ENCODE results near the gene ACTR3C. TPM values are rescaled to one million over a fixed set of nuclear protein-coding genes. Genes with fewer than 3 reads are reported as not detected.
A peak's percentile ranks its signal among the peaks of the same experiment; 100 is the strongest.

ACTR3C gene
- total and polyA plus RNA-seq, 10 of the 15 experiments (the other 5 are each of a cell fraction or from before 2014, with no cell fraction given) = 2.0 to 10.2 (median 6.3) TPM

- no peak overlapping the region; the same call in 1 of the 2 replicates for H3K4me3 ChIP-seq
- no peaks in the 10 kb centered on the region for H3K27me3 ChIP-seq (replicated peaks in 1 of 2; ENCODE audit: control insufficient read depth in 2 of 2, insufficient read depth in 2 of 2, low read length in 1 of 2)
- SMC1A ChIA-PET (ENCODE audit: uncharacterized antibody, unreplicated experiment) = interaction anchor here (0.7 to 6.5 kb wide), 13 partner anchors 9 to 399 kb away, joined by 3 to 48 read pairs (median 8); a partner anchor contains a TSS
- in situ Hi-C loops (cut with MboI) (no loop called here), intact Hi-C loops (cut with micrococcal nuclease; ENCODE audit: unreplicated experiment) (loop anchor here (1.0 to 5.0 kb wide), 2 partner anchors 9 to 35 kb away; partner anchors contain the start of genes ACTR3C and LRRC61)
- RAD21 ChIA-PET (ENCODE audit: unreplicated experiment) = interaction anchor here (0.9 to 4.7 kb wide), 6 partner anchors 9 to 62 kb away, joined by 3 to 26 read pairs (median 12); a partner anchor contains a TSS
- no peak for DNase-seq (ENCODE audit: low read depth, low spot score)
- H3K4me1 ChIP-seq (ENCODE audit: control insufficient read depth, insufficient read depth, low read length) = peaks cover 20% of the 10 kb centered on the region
- peak overlapping the region; percentile 40 for H3K4me2 ChIP-seq (ENCODE audit: control insufficient read depth, insufficient read depth)
- ATAC-seq = peak; percentile 74
- no peaks in the 10 kb centered on the region for H4K20me1 ChIP-seq (ENCODE audit: control insufficient read depth, insufficient read depth)
- TF ChIP-seq CREB1 (IDR thresholded peaks at IDR 0.05; ENCODE audit: low read depth) = 0 out of 2 replicates have a peak, but pooled peaks have one; percentile 11
- peak; percentile 50 for TF ChIP-seq RUNX3 (IDR thresholded peaks at IDR 0.05; ENCODE audit: low read length)
- peak; percentile 76 for TF ChIP-seq NR2C1 (IDR thresholded peaks at IDR 0.05)
- TF ChIP-seq IKZF1 (conservative IDR thresholded peaks at IDR 0.05) = 0 out of 2 replicates have a peak, but pooled peaks have one; percentile 16
- 0 out of 2 replicates have a peak, but pooled peaks have one; percentile 12 for TF ChIP-seq MTA2 (IDR thresholded peaks at IDR 0.05; ENCODE audit: low read depth)
- TF ChIP-seq IKZF2 (IDR thresholded peaks at IDR 0.05) = peak in 1 of 2 experiments; percentile 21; a peak in 1 of 4 replicates
- TF ChIP-seq CHD4 (IDR thresholded peaks at IDR 0.05) = no peak
- peak; percentile 11 for TF ChIP-seq RELA (IDR thresholded peaks at IDR 0.05; ENCODE audit: borderline replicate concordance, partially characterized antibody)
- no peak for TF ChIP-seq SP1 (IDR thresholded peaks at IDR 0.05; ENCODE audit: low read depth, low read length)
- TF ChIP-seq POU2F2 (IDR thresholded peaks at IDR 0.05; ENCODE audit: borderline replicate concordance, low read depth, low read length) = no peak
- TF ChIP-seq TCF12 (IDR thresholded peaks at IDR 0.05; ENCODE audit: low read depth, low read length) = no peak
- TF ChIP-seq, protein P1, sequence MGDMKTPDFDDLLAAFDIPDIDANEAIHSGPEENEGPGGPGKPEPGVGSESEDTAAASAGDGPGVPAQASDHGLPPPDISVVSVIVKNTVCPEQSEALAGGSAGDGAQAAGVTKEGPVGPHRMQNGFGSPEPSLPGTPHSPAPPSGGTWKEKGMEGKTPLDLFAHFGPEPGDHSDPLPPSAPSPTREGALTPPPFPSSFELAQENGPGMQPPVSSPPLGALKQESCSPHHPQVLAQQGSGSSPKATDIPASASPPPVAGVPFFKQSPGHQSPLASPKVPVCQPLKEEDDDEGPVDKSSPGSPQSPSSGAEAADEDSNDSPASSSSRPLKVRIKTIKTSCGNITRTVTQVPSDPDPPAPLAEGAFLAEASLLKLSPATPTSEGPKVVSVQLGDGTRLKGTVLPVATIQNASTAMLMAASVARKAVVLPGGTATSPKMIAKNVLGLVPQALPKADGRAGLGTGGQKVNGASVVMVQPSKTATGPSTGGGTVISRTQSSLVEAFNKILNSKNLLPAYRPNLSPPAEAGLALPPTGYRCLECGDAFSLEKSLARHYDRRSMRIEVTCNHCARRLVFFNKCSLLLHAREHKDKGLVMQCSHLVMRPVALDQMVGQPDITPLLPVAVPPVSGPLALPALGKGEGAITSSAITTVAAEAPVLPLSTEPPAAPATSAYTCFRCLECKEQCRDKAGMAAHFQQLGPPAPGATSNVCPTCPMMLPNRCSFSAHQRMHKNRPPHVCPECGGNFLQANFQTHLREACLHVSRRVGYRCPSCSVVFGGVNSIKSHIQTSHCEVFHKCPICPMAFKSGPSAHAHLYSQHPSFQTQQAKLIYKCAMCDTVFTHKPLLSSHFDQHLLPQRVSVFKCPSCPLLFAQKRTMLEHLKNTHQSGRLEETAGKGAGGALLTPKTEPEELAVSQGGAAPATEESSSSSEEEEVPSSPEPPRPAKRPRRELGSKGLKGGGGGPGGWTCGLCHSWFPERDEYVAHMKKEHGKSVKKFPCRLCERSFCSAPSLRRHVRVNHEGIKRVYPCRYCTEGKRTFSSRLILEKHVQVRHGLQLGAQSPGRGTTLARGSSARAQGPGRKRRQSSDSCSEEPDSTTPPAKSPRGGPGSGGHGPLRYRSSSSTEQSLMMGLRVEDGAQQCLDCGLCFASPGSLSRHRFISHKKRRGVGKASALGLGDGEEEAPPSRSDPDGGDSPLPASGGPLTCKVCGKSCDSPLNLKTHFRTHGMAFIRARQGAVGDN (IDR thresholded peaks at IDR 0.05) = peak; percentile 97
- TF ChIP-seq TCF3 (IDR thresholded peaks at IDR 0.05; ENCODE audit: borderline replicate concordance, insufficient read depth, low read depth, low read length) = 0 out of 2 replicates have a peak, but pooled peaks have one; percentile 42
- H3K27ac ChIP-seq (ENCODE audit: control insufficient read depth, insufficient read depth) = peak overlapping the region; percentile 36; the same call in 1 of the 2 replicates
- no TSS peak for BruUV-seq (replicated peaks)
- H2AFZ ChIP-seq (ENCODE audit: control insufficient read depth, low read depth, low read length) = peak overlapping the region; percentile 91
- FAIRE-seq = peak; percentile 91
- H3K9ac ChIP-seq (ENCODE audit: control insufficient read depth, insufficient read depth, low read length) = no peak overlapping the region; the same call in 1 of the 2 replicates
- H3K36me3 ChIP-seq (ENCODE audit: control insufficient read depth in 2 of 2, insufficient read depth in 2 of 2, low read length in 1 of 2) = no peaks in the 10 kb centered on the region
- WGBS (ENCODE audit: insufficient coverage, insufficient replicate concordance, low lambda C conversion rate, missing lambda C conversion rate) = 6% methylated on average over 9 of the region's 9 CpGs
- no peaks in the 10 kb centered on the region for H3K9me3 ChIP-seq (replicated peaks; ENCODE audit: control insufficient read depth, insufficient read depth, low read length)
- H3K79me2 ChIP-seq (ENCODE audit: control insufficient read depth, insufficient read depth, low read length) = no peaks in the 10 kb centered on the region
- POLR2A ChIA-PET = interaction anchor here (0.6 to 1.5 kb wide), 5 partner anchors 9 to 49 kb away, joined by 3 to 6 read pairs (median 5); partner anchors contain the start of genes ACTR3C and LRRC61
- CTCF ChIA-PET = interaction anchor here (0.6 to 4.9 kb wide), 16 partner anchors 8 to 1192 kb away, joined by 3 to 72 read pairs (median 8); a partner anchor contains a TSS
Measured at GRCh38 chr7:150357270-150357669, 33.9 kb upstream of the ACTR3C start.
